Endodermal cell (in vitro differentiated cells): ENCODE results near the gene NCR3LG1. TPM values are rescaled to one million over a fixed set of nuclear protein-coding genes. Genes with fewer than 3 reads are reported as not detected.

Experiments
- DNase-seq: peaks from one replicate; pipeline ENCODE4 v3.0.0-alpha.2; 2017
- H3K27ac ChIP-seq: 2 replicates; pipeline ENCODE4 v1.5.1; 2013; ENCODE audit warnings: mild to moderate bottlenecking, low read depth, low read length, moderate library complexity
- H3K27me3 ChIP-seq: 2 replicates; pipeline ENCODE4 v1.6.1; 2013; ENCODE audit warnings: mild to moderate bottlenecking, low read length, moderate library complexity; ENCODE audit not compliant: insufficient read depth, control insufficient read depth, poor library complexity, severe bottlenecking
- H3K36me3 ChIP-seq: 2 replicates; pipeline ENCODE4 v1.7.0; 2013; ENCODE audit warnings: mild to moderate bottlenecking, low read length, moderate library complexity; ENCODE audit not compliant: control insufficient read depth, insufficient read depth
- H3K4me1 ChIP-seq: one replicate; pipeline ENCODE4 v1.7.0; 2013; ENCODE audit warnings: low read length; ENCODE audit not compliant: control insufficient read depth, insufficient read depth
- H3K4me3 ChIP-seq: 2 replicates; pipeline ENCODE4 v1.5.1; 2013; ENCODE audit warnings: mild to moderate bottlenecking, low read length, moderate library complexity
- H3K9ac ChIP-seq: 2 replicates; pipeline ENCODE4 v1.6.1; 2013; ENCODE audit warnings: mild to moderate bottlenecking, low read length, moderate library complexity; ENCODE audit not compliant: poor library complexity, severe bottlenecking; ENCODE audit errors: extremely low read depth
- H3K9me3 ChIP-seq: 2 replicates; pipeline ENCODE4 v1.6.1; 2013; ENCODE audit warnings: mild to moderate bottlenecking, low read length, moderate library complexity; ENCODE audit not compliant: control insufficient read depth
- H3K27ac Mint-ChIP-seq: 2 replicates; pipeline ENCODE4 v1.8.0; 2020; ENCODE audit warnings: mixed read lengths
- H3K27me3 Mint-ChIP-seq: 2 replicates; pipeline ENCODE4 v1.8.0; 2021; ENCODE audit warnings: mild to moderate bottlenecking, mixed read lengths; ENCODE audit not compliant: insufficient read depth
- H3K36me3 Mint-ChIP-seq: 2 replicates; pipeline ENCODE4 v1.8.0; 2020; ENCODE audit warnings: low read depth, mixed read lengths
- H3K4me1 Mint-ChIP-seq: 2 replicates; pipeline ENCODE4 v1.8.0; 2020; ENCODE audit warnings: mixed read lengths
- H3K4me3 Mint-ChIP-seq: 2 replicates; pipeline ENCODE4 v1.8.0; 2020; ENCODE audit warnings: mild to moderate bottlenecking, moderate library complexity, mixed read lengths
- H3K9me3 Mint-ChIP-seq: 2 replicates; pipeline ENCODE4 v1.8.0; 2020; ENCODE audit warnings: mild to moderate bottlenecking, mixed read lengths
- CTCF ChIP-seq: fragments of 200-600 bp; sonication (generic); conservative IDR thresholded peaks from 2 replicates; pipeline ENCODE4 v1.5.0; 2021; ENCODE audit warnings: antibody characterized with exemption, mild to moderate bottlenecking
- WGBS, 2 experiments: methylation state at CpG; one replicate each; pipeline versions ENCODE4 v1.1.5 to v1.1.7; 2013; ENCODE audit warnings: missing lambda C conversion rate in 2 of 2, mixed read lengths in 1 of 2; ENCODE audit not compliant: insufficient coverage in 1 of 2, insufficient read length in 1 of 2; 5-methylcytosine and 5-hydroxymethylcytosine counted together
- total RNA-seq, 2 donors: library from RNA; stranded (reverse); fragmentation: NEBNext Ultra II Directional in 1 of 2; extraction: Animal tissue kit (Norgen Biotek cat#: 25700) in 1 of 2; gene quantifications; 2 replicates in 1 of 2; 3 replicates in 1 of 2; pipeline ENCODE4 v1.2.1, GENCODE V29; 2021

Gene NCR3LG1
- total RNA-seq, 2 donors from 2014 or later = 0.31 to 0.62 TPM

- 95 to 98% methylated on average over 16 to 19 of the region's 19 CpGs for WGBS, 2 experiments
- Histone ChIP-seq H3K4me1 (no peaks in the 10 kb centered on the region), H3K27ac (no peak overlapping the region), H3K4me3 (no peak overlapping the region), H3K9ac (no peak overlapping the region), H3K9me3 (no peaks in the 10 kb centered on the region), H3K36me3 (no peaks in the 10 kb centered on the region), H3K27me3 (no peaks in the 10 kb centered on the region)
- Mint-ChIP-seq H3K4me1 (peaks cover 2% of the 10 kb centered on the region), H3K27me3 (peaks cover 11% of the 10 kb centered on the region), H3K4me3 (no peak overlapping the region), H3K36me3 (no peaks in the 10 kb centered on the region), H3K27ac (no peak overlapping the region), H3K9me3 (no peaks in the 10 kb centered on the region)
- DNase-seq = no peak
- no peak for TF ChIP-seq CTCF
These were observed 48.6 kb downstream of the NCR3LG1 start for GRCh38 chr11:17400048-17400775.

- no peak for DNase-seq
- no peaks in the 10 kb centered on the region for H3K9me3 ChIP-seq
- no peak overlapping the region for H3K27ac ChIP-seq
- no peaks in the 10 kb centered on the region for H3K36me3 Mint-ChIP-seq
- H3K27me3 ChIP-seq = no peaks in the 10 kb centered on the region
- no peaks in the 10 kb centered on the region for H3K9me3 Mint-ChIP-seq
- peaks cover 2% of the 10 kb centered on the region for H3K4me1 Mint-ChIP-seq
- H3K4me1 ChIP-seq = no peaks in the 10 kb centered on the region
- peaks cover 9% of the 10 kb centered on the region for H3K27me3 Mint-ChIP-seq
- H3K4me3 ChIP-seq = no peak overlapping the region
- TF ChIP-seq CTCF = no peak
- H3K4me3 Mint-ChIP-seq = no peak overlapping the region
- H3K36me3 ChIP-seq = no peaks in the 10 kb centered on the region
- 88 to 100% methylated on average over 1 to 2 of the region's 2 CpGs for WGBS, 2 experiments
- H3K9ac ChIP-seq = no peak overlapping the region
- H3K27ac Mint-ChIP-seq = no peak overlapping the region
These were observed 49.7 kb downstream of the NCR3LG1 start for GRCh38 chr11:17401316-17401715.

- H3K4me3 Mint-ChIP-seq = no peak overlapping the region
- peaks cover 9% of the 10 kb centered on the region for H3K27me3 Mint-ChIP-seq
- H3K36me3 Mint-ChIP-seq = no peaks in the 10 kb centered on the region
These were observed 50.2 kb downstream of the NCR3LG1 start for GRCh38 chr11:17401841-17402240.

More at GRCh38 chr11:17401841-17402240, 50.2 kb downstream of the NCR3LG1 start:
- no peak for DNase-seq
- Histone ChIP-seq H3K4me1 (no peaks in the 10 kb centered on the region), H3K9me3 (no peaks in the 10 kb centered on the region), H3K27me3 (no peaks in the 10 kb centered on the region), H3K36me3 (no peaks in the 10 kb centered on the region), H3K9ac (no peak overlapping the region), H3K4me3 (no peak overlapping the region), H3K27ac (no peak overlapping the region)
- TF ChIP-seq CTCF = no peak
- Mint-ChIP-seq H3K27ac (no peak overlapping the region), H3K4me1 (peaks cover 2% of the 10 kb centered on the region), H3K9me3 (no peaks in the 10 kb centered on the region)
- 92 to 98% methylated on average over 8 of the region's 8 CpGs for WGBS, 2 experiments
